Measurements from ENCODE around the gene ASIC1.

The ASIC1 gene

DNA sequence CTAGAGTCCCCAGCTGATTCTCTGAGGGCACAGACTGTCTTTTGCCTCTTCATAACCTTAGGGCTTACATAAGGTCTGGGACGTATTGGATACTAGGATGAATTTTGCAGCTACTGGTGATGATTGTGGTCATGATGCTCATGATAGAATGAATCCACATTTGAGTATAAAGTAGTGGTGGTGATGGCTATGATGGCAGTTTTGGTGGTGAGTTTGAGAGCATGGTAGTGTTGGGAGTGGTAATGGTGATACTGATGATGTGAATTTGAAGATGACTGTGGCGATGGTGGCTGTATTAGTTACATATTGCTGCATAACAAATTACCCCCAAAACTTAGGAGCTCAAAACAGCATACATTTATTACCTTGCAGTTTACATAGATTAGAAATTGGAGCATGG, 14.1 kb upstream of the ASIC1 start:
- DNase-seq (ENCODE audit: extremely low spot score) = no peak
- ChIA-PET CTCF (interaction anchor here (1.3 kb wide), 1 partner anchor 27 kb away, joined by 7 read pairs; no protein-coding TSS in a partner anchor), POLR2A (no interaction called here)
- TF ChIP-seq HDGF (IDR thresholded peaks at IDR 0.05; ENCODE audit: borderline replicate concordance) (no peak), SUZ12 (IDR thresholded peaks at IDR 0.05) (no peak), LEF1 (IDR thresholded peaks at IDR 0.05; ENCODE audit: borderline replicate concordance) (no peak), ZNF384 (IDR thresholded peaks at IDR 0.05) (no peak), TARDBP (IDR thresholded peaks at IDR 0.05) (no peak), BHLHE40 (IDR thresholded peaks at IDR 0.05; ENCODE audit: borderline replicate concordance) (no peak), ELF4 (IDR thresholded peaks at IDR 0.05) (no peak), SP1 (IDR thresholded peaks at IDR 0.05) (no peak), L3MBTL2 (conservative IDR thresholded peaks at IDR 0.05) (no peak)
- TF ChIP-seq, protein P1, sequence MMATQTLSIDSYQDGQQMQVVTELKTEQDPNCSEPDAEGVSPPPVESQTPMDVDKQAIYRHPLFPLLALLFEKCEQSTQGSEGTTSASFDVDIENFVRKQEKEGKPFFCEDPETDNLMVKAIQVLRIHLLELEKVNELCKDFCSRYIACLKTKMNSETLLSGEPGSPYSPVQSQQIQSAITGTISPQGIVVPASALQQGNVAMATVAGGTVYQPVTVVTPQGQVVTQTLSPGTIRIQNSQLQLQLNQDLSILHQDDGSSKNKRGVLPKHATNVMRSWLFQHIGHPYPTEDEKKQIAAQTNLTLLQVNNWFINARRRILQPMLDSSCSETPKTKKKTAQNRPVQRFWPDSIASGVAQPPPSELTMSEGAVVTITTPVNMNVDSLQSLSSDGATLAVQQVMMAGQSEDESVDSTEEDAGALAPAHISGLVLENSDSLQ (IDR thresholded peaks at IDR 0.05) = no peak

DNA sequence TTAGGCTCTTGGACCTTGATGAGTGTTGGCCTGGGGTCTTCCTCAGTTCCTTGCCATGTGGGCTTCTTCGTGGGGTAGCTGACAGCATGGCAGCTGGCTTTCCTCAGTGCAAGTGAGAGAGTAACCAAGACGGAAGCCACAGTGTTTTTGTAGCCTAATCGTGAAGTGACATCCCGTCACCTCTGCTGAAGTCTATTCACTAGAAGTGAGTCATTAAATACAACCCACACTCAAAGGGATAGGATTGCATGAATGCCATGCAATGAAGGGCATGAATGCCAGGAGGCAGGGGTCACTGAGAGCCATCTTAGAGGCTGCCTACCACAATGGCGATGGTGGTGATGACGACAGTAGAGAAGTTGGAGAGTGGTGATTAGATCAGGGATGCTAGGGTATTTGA, 13.5 kb upstream of the ASIC1 start:
- no peak for DNase-seq (ENCODE audit: extremely low spot score)
- ChIA-PET CTCF (interaction anchor here (1.3 kb wide), 1 partner anchor 27 kb away, joined by 7 read pairs; no protein-coding TSS in a partner anchor), POLR2A (no interaction called here)
- no peak for TF ChIP-seq FOXM1 (IDR thresholded peaks at IDR 0.05; ENCODE audit: borderline replicate concordance)
- TF ChIP-seq FOXA1 (IDR thresholded peaks at IDR 0.05) = no peak
- no peak for TF ChIP-seq SP1 (IDR thresholded peaks at IDR 0.05)
- no peak for TF ChIP-seq ZNF384 (IDR thresholded peaks at IDR 0.05)
- TF ChIP-seq BHLHE40 (IDR thresholded peaks at IDR 0.05; ENCODE audit: borderline replicate concordance) = no peak
- TF ChIP-seq, protein P1 (IDR thresholded peaks at IDR 0.05) = no peak
- no peak for TF ChIP-seq NFRKB (IDR thresholded peaks at IDR 0.05)
- TF ChIP-seq LEF1 (IDR thresholded peaks at IDR 0.05; ENCODE audit: borderline replicate concordance) = no peak
- no peak for TF ChIP-seq L3MBTL2 (conservative IDR thresholded peaks at IDR 0.05)
- no peak for TF ChIP-seq SUZ12 (IDR thresholded peaks at IDR 0.05)

DNA sequence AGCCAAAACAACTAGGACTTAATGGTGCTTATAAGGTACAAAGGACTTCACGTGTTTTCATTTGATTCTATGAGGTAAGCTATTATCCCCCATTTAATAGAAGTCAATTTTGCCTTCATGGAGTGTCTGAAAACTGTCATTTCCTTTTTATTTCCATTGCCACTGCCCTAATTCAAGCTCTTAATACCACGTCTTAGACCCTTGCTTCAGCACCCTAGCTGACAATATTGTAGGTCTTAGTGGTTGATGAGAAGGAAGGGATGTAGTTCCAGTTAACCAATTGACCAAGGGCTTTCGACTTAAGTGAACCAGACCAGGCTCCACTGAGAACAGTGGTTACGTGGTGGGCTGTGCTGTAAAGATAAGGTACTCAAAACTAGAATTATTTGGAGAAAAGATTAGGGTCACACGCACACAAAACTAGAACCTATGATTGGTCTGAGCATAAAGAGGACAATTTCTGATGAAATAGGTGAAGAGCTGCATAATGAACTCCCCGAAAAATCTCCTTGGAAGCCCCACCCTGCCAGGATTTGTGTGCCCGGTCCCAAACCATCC, 9.6 kb upstream of the ASIC1 start:
- no peak for DNase-seq (ENCODE audit: extremely low spot score)
- TF ChIP-seq NFRKB (IDR thresholded peaks at IDR 0.05) (no peak), L3MBTL2 (conservative IDR thresholded peaks at IDR 0.05) (no peak), SUZ12 (IDR thresholded peaks at IDR 0.05) (no peak), CTBP1 (IDR thresholded peaks at IDR 0.05; ENCODE audit: borderline replicate concordance) (no peak), HDGF (IDR thresholded peaks at IDR 0.05; ENCODE audit: borderline replicate concordance) (no peak), ARNT (IDR thresholded peaks at IDR 0.05) (no peak), SP1 (IDR thresholded peaks at IDR 0.05) (no peak), FOXA1 (IDR thresholded peaks at IDR 0.05) (no peak), ELF4 (IDR thresholded peaks at IDR 0.05) (no peak)
- TF ChIP-seq, protein P1 (IDR thresholded peaks at IDR 0.05) = no peak
- CTCF ChIA-PET = interaction anchor here (0.8 to 1.4 kb wide), 2 partner anchors 8 to 9 kb away, joined by 3 to 6 read pairs; no protein-coding TSS in a partner anchor
- POLR2A ChIA-PET = no interaction called here

DNA sequence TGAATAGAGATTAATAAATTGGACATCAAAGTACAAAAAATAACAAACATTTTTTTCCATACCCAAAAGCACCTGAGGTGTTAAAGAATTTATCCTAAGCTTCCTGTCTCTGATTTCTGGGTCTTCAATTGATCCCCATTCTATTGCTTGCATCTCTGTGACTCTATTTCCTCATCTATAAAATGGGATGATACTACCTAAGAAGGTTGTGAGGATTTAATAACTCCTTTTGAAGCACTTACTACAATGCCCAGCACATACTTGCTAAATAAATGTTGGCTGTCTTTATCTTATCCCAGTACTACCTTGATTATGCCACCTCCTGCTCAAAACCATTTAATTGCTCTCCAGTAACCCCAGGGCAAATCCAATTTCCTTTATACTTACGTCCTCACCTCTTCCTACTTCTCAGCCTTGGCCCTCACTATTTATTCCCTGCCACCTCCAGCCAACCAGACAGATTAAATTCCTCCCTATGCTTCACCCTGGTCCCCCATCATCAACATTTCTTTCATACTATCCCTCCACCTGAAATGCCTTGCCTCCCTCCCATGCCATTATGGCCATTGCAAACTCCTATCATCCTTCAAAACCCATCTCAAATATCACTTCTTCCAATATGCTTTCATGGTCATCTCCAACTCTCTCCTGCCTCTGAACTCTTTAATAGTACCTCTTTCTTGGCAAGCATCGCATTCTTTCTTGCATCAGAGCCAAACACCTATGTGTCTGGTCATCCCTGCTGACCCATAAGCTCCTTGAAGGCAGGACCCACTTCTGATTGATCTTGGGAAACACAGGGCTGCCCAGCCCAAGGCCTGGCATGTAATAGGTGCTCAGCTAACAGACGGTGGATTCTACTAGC, 7.9 kb upstream of the ASIC1 start:
- CTCF ChIA-PET = interaction anchor here (1.1 to 1.7 kb wide), 3 partner anchors 11 to 14 kb away, joined by 3 to 10 read pairs (median 9); no protein-coding TSS in a partner anchor
- DNase-seq (ENCODE audit: extremely low spot score) = no peak
- POLR2A ChIA-PET = interaction anchor here (1.9 kb wide), 1 partner anchor 13 kb away, joined by 6 read pairs; no protein-coding TSS in a partner anchor
- TF ChIP-seq CTBP1 (IDR thresholded peaks at IDR 0.05; ENCODE audit: borderline replicate concordance) = no peak
- no peak for TF ChIP-seq L3MBTL2 (conservative IDR thresholded peaks at IDR 0.05)
- no peak for TF ChIP-seq NFRKB (IDR thresholded peaks at IDR 0.05)
- TF ChIP-seq LEF1 (IDR thresholded peaks at IDR 0.05; ENCODE audit: borderline replicate concordance) = no peak
- no peak for TF ChIP-seq FOXK2 (IDR thresholded peaks at IDR 0.05)
- TF ChIP-seq BHLHE40 (IDR thresholded peaks at IDR 0.05; ENCODE audit: borderline replicate concordance) = no peak
- TF ChIP-seq ARNT (IDR thresholded peaks at IDR 0.05) = no peak
- TF ChIP-seq FOXM1 (IDR thresholded peaks at IDR 0.05; ENCODE audit: borderline replicate concordance) = no peak
- TF ChIP-seq TARDBP (IDR thresholded peaks at IDR 0.05) = no peak
- no peak for TF ChIP-seq ELF4 (IDR thresholded peaks at IDR 0.05)
- no peak for TF ChIP-seq HDGF (IDR thresholded peaks at IDR 0.05; ENCODE audit: borderline replicate concordance)
- no peak for TF ChIP-seq SP1 (IDR thresholded peaks at IDR 0.05)
- TF ChIP-seq ZNF384 (IDR thresholded peaks at IDR 0.05) = no peak
- no peak for TF ChIP-seq FOXA1 (IDR thresholded peaks at IDR 0.05)
- TF ChIP-seq SUZ12 (IDR thresholded peaks at IDR 0.05) = no peak
- TF ChIP-seq, protein P1 (IDR thresholded peaks at IDR 0.05) = no peak

DNA sequence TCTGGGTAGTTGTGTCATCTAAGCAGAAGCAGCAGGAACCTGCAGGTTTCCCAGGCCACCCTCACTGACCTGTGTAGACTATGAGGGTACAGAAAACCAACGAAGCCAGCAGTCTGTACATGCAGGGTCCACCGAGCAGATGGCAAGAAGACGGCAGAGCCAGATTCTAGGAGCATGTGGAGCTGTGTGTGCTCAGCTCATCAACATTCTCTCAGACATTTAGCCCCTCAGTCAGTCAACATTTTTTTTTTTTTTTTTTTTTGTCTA, 7.3 kb upstream of the ASIC1 start:
- ChIA-PET CTCF (interaction anchor here (0.9 to 1.7 kb wide), 4 partner anchors 10 to 34 kb away, joined by 3 to 10 read pairs (median 6); no protein-coding TSS in a partner anchor), POLR2A (interaction anchor here (1.9 kb wide), 1 partner anchor 13 kb away, joined by 6 read pairs; no protein-coding TSS in a partner anchor)
- DNase-seq (ENCODE audit: extremely low spot score) = no peak
- TF ChIP-seq ARNT (IDR thresholded peaks at IDR 0.05) (no peak), LEF1 (IDR thresholded peaks at IDR 0.05; ENCODE audit: borderline replicate concordance) (no peak), L3MBTL2 (conservative IDR thresholded peaks at IDR 0.05) (no peak), FOXA1 (IDR thresholded peaks at IDR 0.05) (no peak), TARDBP (IDR thresholded peaks at IDR 0.05) (no peak), SUZ12 (IDR thresholded peaks at IDR 0.05) (no peak), CTBP1 (IDR thresholded peaks at IDR 0.05; ENCODE audit: borderline replicate concordance) (no peak), ELF4 (IDR thresholded peaks at IDR 0.05) (no peak), FOXM1 (IDR thresholded peaks at IDR 0.05; ENCODE audit: borderline replicate concordance) (no peak), SP1 (IDR thresholded peaks at IDR 0.05) (no peak)
